Astrocyte (in vitro differentiated cells and primary cell): Measurements from ENCODE around the gene RPSA. TPM values are rescaled to one million over a fixed set of nuclear protein-coding genes. Genes with fewer than 3 reads are reported as not detected.
"Not testable (repeated sequence)": the region's sequence is repeated elsewhere in the genome, so short reads cannot be mapped to it uniquely, and the experiment has no call there.

Experiments
- DNase-seq: peaks from one replicate; pipeline ENCODE4 v3.0.0-alpha.2; 2010; ENCODE audit warnings: low read depth
- FAIRE-seq: peaks from 2 replicates; lab custom pipeline; 2011; peaks lifted over from hg19 to GRCh38; lab: Jason Lieb, UNC
- H2AFZ ChIP-seq: 2 replicates; pipeline ENCODE4 v1.6.0; 2012; ENCODE audit warnings: low read depth, low read length, inconsistent platforms
- H3K27ac ChIP-seq: 2 replicates; pipeline ENCODE4 v1.5.1; 2011; ENCODE audit warnings: low read depth, low read length, inconsistent platforms
- H3K27me3 ChIP-seq: 2 replicates; pipeline ENCODE4 v1.6.0; 2011; ENCODE audit warnings: low read length, inconsistent platforms; ENCODE audit not compliant: insufficient read depth
- H3K36me3 ChIP-seq: 2 replicates; pipeline ENCODE4 v1.5.1; 2011; ENCODE audit warnings: low read length, inconsistent platforms; ENCODE audit not compliant: insufficient read depth
- H3K4me1 ChIP-seq: 2 replicates; pipeline ENCODE4 v1.5.1; 2011; ENCODE audit warnings: low read length, inconsistent platforms; ENCODE audit not compliant: insufficient read depth
- H3K4me2 ChIP-seq: 2 replicates; pipeline ENCODE4 v1.6.0; 2012; ENCODE audit warnings: low read length, inconsistent platforms
- H3K4me3 ChIP-seq: 2 replicates; pipeline ENCODE4 v1.5.1; 2011; ENCODE audit warnings: low read depth, mild to moderate bottlenecking, low read length, inconsistent platforms; ENCODE audit not compliant: insufficient read depth
- H3K79me2 ChIP-seq: 2 replicates; pipeline ENCODE4 v1.6.0; 2012; ENCODE audit warnings: mild to moderate bottlenecking, low read length, inconsistent platforms; ENCODE audit not compliant: insufficient read depth
- H3K9ac ChIP-seq: 2 replicates; pipeline ENCODE4 v1.6.0; 2012; ENCODE audit warnings: mild to moderate bottlenecking, low read length, inconsistent platforms
- H3K9me3 ChIP-seq: 2 replicates; pipeline ENCODE4 v1.5.1; 2012; ENCODE audit warnings: low read depth, mild to moderate bottlenecking, low read length, inconsistent platforms; ENCODE audit not compliant: insufficient read depth
- H4K20me1 ChIP-seq: 2 replicates; pipeline ENCODE4 v1.6.0; 2012; ENCODE audit warnings: low read length, inconsistent platforms; ENCODE audit not compliant: insufficient read depth
- H3K27ac Mint-ChIP-seq: one replicate; pipeline ENCODE4 v1.8.0; 2021; ENCODE audit warnings: mild to moderate bottlenecking, mixed read lengths; ENCODE audit not compliant: unreplicated experiment
- H3K27me3 Mint-ChIP-seq: one replicate; pipeline ENCODE4 v1.8.0; 2021; ENCODE audit warnings: low read depth, mixed read lengths; ENCODE audit not compliant: unreplicated experiment
- H3K36me3 Mint-ChIP-seq: one replicate; pipeline ENCODE4 v1.8.0; 2021; ENCODE audit warnings: low read depth, mixed read lengths; ENCODE audit not compliant: unreplicated experiment
- H3K4me1 Mint-ChIP-seq: one replicate; pipeline ENCODE4 v1.8.0; 2021; ENCODE audit warnings: low read depth, mixed read lengths; ENCODE audit not compliant: unreplicated experiment
- H3K4me3 Mint-ChIP-seq: one replicate; pipeline ENCODE4 v1.8.0; 2021; ENCODE audit warnings: mild to moderate bottlenecking, moderate library complexity, mixed read lengths; ENCODE audit not compliant: unreplicated experiment
- H3K9me3 Mint-ChIP-seq: one replicate; pipeline ENCODE4 v1.8.0; 2021; ENCODE audit warnings: mild to moderate bottlenecking, mixed read lengths; ENCODE audit not compliant: unreplicated experiment
- EZH2 ChIP-seq: IDR thresholded peaks from 2 replicates; pipeline ENCODE4 v1.6.1; 2012; ENCODE audit warnings: mild to moderate bottlenecking, low read length, inconsistent platforms; ENCODE audit not compliant: insufficient read depth
- total RNA-seq: library from RNA; stranded (reverse); gene quantifications from 2 replicates; pipeline ENCODE4 v1.2.1, GENCODE V29; 2021
- TF ChIP-seq, protein P1 (sequence below): IDR thresholded peaks from 2 replicates; pipeline ENCODE4 v1.5.1; 2011; ENCODE audit warnings: low read depth, mild to moderate bottlenecking, inconsistent platforms, low read length, moderate library complexity; ENCODE audit not compliant: insufficient read depth

RPSA gene
- total RNA-seq, 1 donor from 2014 or later = 1,004 TPM

- no peak for FAIRE-seq
Observed at GRCh38 chr3:39361252-39361927, 45.1 kb upstream of the RPSA start.

DNA sequence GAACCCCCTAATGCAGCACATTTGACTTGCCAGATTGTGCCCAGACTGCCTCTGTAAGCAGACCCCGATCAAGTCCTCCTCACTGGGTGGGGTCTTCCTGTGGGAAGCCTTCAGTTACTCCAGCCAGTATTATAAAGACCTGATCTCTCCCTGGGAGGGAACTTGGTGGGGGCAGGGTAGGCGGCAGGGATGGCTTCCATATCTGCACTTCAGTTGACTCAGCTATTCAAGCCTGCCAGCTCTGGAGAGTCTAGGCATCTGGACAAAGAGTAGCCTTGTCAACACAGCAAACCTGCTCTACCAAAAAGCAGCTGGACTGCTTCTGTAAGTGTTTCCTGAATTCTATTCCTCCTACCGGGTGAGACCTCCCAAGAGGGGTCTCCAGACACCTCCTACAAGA is 44.3 kb upstream of the RPSA start:
- H3K27ac ChIP-seq = no peak overlapping the region
- Mint-ChIP-seq H3K27ac (no peak overlapping the region), H3K4me3 (no peak overlapping the region), H3K4me1 (peaks cover 3% of the 10 kb centered on the region), H3K9me3 (peaks cover 2% of the 10 kb centered on the region), H3K36me3 (no peaks in the 10 kb centered on the region), H3K27me3 (peaks cover 4% of the 10 kb centered on the region)
- no peaks in the 10 kb centered on the region for H3K36me3 ChIP-seq
- DNase-seq = no peak
- FAIRE-seq = no peak
- H2AFZ ChIP-seq = no peak overlapping the region
- no peaks in the 10 kb centered on the region for H3K4me1 ChIP-seq
- no peaks in the 10 kb centered on the region for H3K79me2 ChIP-seq
- no peaks in the 10 kb centered on the region for H4K20me1 ChIP-seq
- H3K9ac ChIP-seq = no peak overlapping the region
- TF ChIP-seq, protein P1, sequence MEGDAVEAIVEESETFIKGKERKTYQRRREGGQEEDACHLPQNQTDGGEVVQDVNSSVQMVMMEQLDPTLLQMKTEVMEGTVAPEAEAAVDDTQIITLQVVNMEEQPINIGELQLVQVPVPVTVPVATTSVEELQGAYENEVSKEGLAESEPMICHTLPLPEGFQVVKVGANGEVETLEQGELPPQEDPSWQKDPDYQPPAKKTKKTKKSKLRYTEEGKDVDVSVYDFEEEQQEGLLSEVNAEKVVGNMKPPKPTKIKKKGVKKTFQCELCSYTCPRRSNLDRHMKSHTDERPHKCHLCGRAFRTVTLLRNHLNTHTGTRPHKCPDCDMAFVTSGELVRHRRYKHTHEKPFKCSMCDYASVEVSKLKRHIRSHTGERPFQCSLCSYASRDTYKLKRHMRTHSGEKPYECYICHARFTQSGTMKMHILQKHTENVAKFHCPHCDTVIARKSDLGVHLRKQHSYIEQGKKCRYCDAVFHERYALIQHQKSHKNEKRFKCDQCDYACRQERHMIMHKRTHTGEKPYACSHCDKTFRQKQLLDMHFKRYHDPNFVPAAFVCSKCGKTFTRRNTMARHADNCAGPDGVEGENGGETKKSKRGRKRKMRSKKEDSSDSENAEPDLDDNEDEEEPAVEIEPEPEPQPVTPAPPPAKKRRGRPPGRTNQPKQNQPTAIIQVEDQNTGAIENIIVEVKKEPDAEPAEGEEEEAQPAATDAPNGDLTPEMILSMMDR = no peak
- TF ChIP-seq EZH2 = no peak
- H3K9me3 ChIP-seq = no peaks in the 10 kb centered on the region
- H3K27me3 ChIP-seq = no peaks in the 10 kb centered on the region
- no peak overlapping the region for H3K4me3 ChIP-seq
- no peak overlapping the region for H3K4me2 ChIP-seq

More at GRCh38 chr3:39361252-39361927, 45.1 kb upstream of the RPSA start:
- Histone ChIP-seq H3K4me1 (no peaks in the 10 kb centered on the region), H3K36me3 (no peaks in the 10 kb centered on the region), H3K79me2 (no peaks in the 10 kb centered on the region), H3K4me2 (no peak overlapping the region), H3K27me3 (no peaks in the 10 kb centered on the region), H3K4me3 (no peak overlapping the region), H4K20me1 (no peaks in the 10 kb centered on the region), H3K27ac (no peak overlapping the region), H3K9ac (no peak overlapping the region), H3K9me3 (no peaks in the 10 kb centered on the region), H2AFZ (no peak overlapping the region)
- Mint-ChIP-seq H3K36me3 (no peaks in the 10 kb centered on the region), H3K27me3 (peaks cover 4% of the 10 kb centered on the region), H3K4me1 (peaks cover 3% of the 10 kb centered on the region), H3K9me3 (peaks cover 2% of the 10 kb centered on the region), H3K27ac (no peak overlapping the region), H3K4me3 (no peak overlapping the region)
- DNase-seq = no peak
- TF ChIP-seq, protein P1 = no peak
- no peak for TF ChIP-seq EZH2

DNA sequence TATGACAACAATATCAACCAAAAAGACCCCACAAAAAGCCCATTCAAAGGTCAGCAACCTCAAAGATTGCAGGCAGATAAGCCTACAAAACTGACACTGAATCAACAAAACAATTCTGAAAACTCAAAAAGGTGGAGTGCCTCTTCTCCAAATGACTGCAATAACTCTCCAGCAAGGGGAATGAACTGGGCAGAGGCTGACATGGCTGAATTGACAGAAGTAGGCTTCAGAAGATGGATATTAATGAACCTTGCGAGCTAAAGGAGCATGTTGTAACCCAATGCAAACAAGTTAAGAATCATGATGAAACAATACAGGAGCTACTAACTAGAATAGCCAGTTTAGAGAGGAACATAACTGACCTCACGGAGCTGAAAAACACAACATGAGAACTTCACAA is 43.7 kb upstream of the RPSA start:
- Histone ChIP-seq H3K9ac (no peak overlapping the region), H3K79me2 (no peaks in the 10 kb centered on the region), H3K27ac (no peak overlapping the region), H3K27me3 (no peaks in the 10 kb centered on the region), H3K36me3 (no peaks in the 10 kb centered on the region), H4K20me1 (no peaks in the 10 kb centered on the region), H3K9me3 (no peaks in the 10 kb centered on the region), H3K4me2 (no peak overlapping the region), H2AFZ (no peak overlapping the region), H3K4me3 (no peak overlapping the region), H3K4me1 (no peaks in the 10 kb centered on the region)
- TF ChIP-seq, protein P1 = no peak
- TF ChIP-seq EZH2 = no peak
- Mint-ChIP-seq H3K4me3 (no peak overlapping the region), H3K9me3 (peaks cover 2% of the 10 kb centered on the region), H3K27ac (no peak overlapping the region), H3K27me3 (peaks cover 1% of the 10 kb centered on the region), H3K36me3 (no peaks in the 10 kb centered on the region), H3K4me1 (peaks cover 3% of the 10 kb centered on the region)
- FAIRE-seq = no peak
- no peak for DNase-seq

DNA sequence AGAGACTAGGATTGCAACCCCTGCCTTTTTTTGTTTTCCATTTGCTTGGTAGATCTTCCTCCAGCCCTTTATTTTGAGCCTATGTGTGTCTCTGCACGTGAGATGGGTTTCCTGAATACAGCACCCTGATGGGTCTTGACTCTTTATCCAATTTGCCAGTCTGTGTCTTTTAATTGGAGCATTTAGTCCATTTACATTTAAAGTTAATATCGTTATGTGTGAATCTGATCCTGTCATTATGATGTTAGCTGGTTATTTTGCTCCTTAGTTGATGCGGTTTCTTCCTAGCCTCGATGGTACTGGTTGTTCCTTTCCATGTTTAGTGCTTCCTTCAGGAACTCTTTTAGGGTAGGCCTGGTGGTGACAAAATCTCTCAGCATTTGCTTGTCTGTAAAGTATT is 36.1 kb upstream of the RPSA start:
- not testable (repeated sequence) for H3K27me3 Mint-ChIP-seq, H4K20me1 ChIP-seq, H3K4me3 ChIP-seq, H3K4me2 ChIP-seq, H3K9ac ChIP-seq, DNase-seq, H3K36me3 ChIP-seq, H3K27ac ChIP-seq, H3K27me3 ChIP-seq, H3K79me2 ChIP-seq, H3K36me3 Mint-ChIP-seq, H3K4me1 Mint-ChIP-seq, H3K4me1 ChIP-seq, H3K4me3 Mint-ChIP-seq, H3K27ac Mint-ChIP-seq, H3K9me3 ChIP-seq, H2AFZ ChIP-seq, FAIRE-seq
- peaks cover 17% of the 10 kb centered on the region for H3K9me3 Mint-ChIP-seq
